Measurements from ENCODE around the gene REEP1. TPM values are rescaled to one million over a fixed set of nuclear protein-coding genes. Genes with fewer than 3 reads are reported as not detected.

Gene REEP1
- total RNA-seq, 3 donors from 2014 or later = 3.8 to 50.3 (median 6.1) TPM

DNA sequence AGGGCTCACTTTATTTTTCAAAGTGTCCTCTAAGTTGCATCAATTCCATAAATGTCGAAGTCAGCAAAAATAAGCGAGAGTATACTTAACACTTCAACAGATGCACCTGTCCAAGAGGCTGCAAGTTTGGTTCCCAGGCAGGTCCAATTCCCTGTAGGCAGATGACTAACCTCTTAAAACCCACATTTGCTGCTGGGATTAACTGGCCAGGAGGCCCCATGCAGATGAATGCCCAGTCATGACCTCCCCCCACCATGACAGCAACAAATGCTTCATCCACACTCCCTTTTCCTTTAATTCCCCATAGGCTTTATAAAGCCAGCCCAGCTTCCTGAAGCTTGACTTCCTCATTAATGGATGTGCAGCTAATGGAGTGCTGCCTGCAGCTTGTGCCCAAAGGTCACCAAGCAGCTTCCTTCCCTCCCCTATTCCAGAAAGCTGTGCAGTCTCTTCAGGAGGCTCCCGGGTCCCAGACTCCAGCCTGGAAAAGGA is 35.7 kb downstream of the REEP1 start:
- DNase-seq (peak in 1 of 3 donors; percentile 34), ATAC-seq (peak; percentile 51)
- Histone ChIP-seq H3K4me1 (ENCODE audit: low read depth) (peaks cover 18% of the 10 kb centered on the region), H3K4me3 (no peak overlapping the region), H3K36me3 (ENCODE audit: low read depth) (no peaks in the 10 kb centered on the region), H3K9me3 (no peaks in the 10 kb centered on the region)
- intact Hi-C loops (cut with DNase I, micrococcal nuclease) = no loop called here
- TF ChIP-seq CTCF (IDR thresholded peaks at IDR 0.05) = no peak

DNA sequence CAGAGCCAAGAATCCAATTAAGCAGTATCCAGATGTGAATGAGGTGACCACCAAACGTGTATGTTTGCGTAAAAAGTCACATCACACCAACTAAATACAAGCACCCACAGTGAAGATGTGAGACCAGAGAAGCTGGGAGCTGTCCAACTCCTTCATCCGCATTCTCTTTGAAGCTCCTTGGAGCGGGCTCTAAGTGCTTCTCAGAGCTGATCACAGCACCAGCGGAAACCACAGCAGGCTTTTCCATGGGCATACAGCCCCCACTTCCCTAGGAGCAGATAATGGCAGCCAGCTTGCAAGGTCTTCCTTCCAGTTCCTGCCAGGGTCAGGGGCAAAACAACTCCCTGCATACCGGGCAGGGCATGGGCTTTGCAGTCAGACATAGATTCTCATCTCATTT is 36.4 kb downstream of the REEP1 start:
- Histone ChIP-seq H3K4me3 (no peak overlapping the region), H3K36me3 (ENCODE audit: low read depth) (no peaks in the 10 kb centered on the region), H3K4me1 (ENCODE audit: low read depth) (peaks cover 18% of the 10 kb centered on the region), H3K9me3 (no peaks in the 10 kb centered on the region)
- DNase-seq (no peak), ATAC-seq (no peak)
- TF ChIP-seq CTCF (IDR thresholded peaks at IDR 0.05) = no peak
- intact Hi-C loops (cut with DNase I, micrococcal nuclease) = no loop called here

DNA sequence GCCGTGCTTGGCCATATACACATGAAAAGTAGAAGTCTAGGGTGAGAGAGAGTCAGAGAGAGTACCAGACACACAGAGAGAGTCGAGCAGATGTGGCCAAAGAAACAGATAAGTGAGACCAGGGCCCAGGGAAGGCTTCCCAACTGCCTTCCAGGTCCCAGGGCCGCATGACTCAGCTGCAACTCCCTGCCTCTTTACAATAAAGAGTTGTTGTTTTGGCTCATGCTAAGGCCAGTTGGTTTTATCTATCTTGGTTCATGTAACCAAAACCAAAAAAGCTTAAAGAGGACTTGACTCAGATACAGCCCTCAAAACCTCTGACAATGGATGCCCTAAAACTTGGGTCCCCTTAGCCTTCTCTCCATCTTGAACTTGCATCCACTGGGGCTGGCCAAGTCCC is 36.9 kb downstream of the REEP1 start:
- H3K36me3 ChIP-seq (ENCODE audit: low read depth) = no peaks in the 10 kb centered on the region
- TF ChIP-seq CTCF (IDR thresholded peaks at IDR 0.05) = no peak
- ATAC-seq = no peak
- no peak for DNase-seq
- intact Hi-C loops (cut with DNase I, micrococcal nuclease) = no loop called here
- peaks cover 17% of the 10 kb centered on the region for H3K4me1 ChIP-seq (ENCODE audit: low read depth)
- H3K9me3 ChIP-seq = no peaks in the 10 kb centered on the region
- no peak overlapping the region for H3K4me3 ChIP-seq

DNA sequence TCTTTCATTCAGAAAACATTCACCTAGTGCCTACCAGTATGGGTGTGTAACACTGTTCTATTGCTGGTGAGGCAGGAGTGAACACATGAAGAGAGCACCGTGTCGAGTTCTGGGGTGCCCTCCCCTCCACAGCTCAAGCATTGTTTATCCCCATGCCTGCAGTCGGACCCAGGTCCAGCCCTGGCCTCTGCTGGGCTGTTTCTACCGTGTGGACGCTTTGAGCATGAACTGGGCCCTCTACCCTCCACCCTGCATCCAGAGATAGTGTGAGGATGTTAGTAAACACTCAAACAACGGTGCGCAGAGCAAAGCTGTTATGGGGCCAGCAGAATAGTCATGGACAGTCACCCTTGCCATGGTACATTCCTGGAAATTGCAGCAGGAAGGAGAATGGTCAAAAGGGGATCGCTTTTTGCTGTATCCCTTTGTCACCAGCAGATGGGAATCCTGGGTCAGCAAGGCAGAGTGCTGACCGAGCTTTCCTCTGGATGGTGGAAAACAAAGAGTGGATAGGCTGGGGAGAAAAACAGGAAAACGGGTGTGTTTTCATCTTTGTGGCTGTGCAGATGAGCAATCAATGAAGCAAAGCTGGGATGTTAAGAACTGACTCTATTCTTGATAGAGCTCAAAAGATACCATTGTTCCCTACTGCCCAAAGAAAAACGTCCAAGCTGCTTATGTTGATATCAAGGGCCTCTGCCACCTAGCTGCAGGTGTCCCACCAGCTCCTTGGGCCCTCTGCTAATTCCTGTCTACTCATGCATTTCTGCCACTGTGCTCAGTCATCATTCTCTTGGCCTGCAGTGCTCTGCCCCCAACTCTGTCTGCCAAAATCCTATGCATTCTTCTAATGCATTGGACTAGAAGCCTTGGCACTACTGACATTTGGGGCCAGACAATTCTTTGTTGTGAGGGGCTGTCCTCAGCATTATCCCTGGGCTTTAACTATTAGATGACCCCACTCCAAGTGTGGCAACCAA is 38.7 kb downstream of the REEP1 start:
- TF ChIP-seq CTCF (IDR thresholded peaks at IDR 0.05) = no peak
- peaks cover 20% of the 10 kb centered on the region for H3K4me1 ChIP-seq (ENCODE audit: low read depth)
- H3K4me3 ChIP-seq = no peak overlapping the region
- DNase-seq = no peak
- no peaks in the 10 kb centered on the region for H3K36me3 ChIP-seq (ENCODE audit: low read depth)
- no peaks in the 10 kb centered on the region for H3K9me3 ChIP-seq
- peak; percentile 30 for ATAC-seq
- intact Hi-C loops (cut with DNase I, micrococcal nuclease) = no loop called here

- intact Hi-C loops (cut with DNase I, micrococcal nuclease) = no loop called here
- no peak for TF ChIP-seq CTCF (IDR thresholded peaks at IDR 0.05)
- Histone ChIP-seq H3K36me3 (ENCODE audit: low read depth) (no peaks in the 10 kb centered on the region), H3K9me3 (no peaks in the 10 kb centered on the region), H3K4me1 (ENCODE audit: low read depth) (peaks cover 23% of the 10 kb centered on the region), H3K4me3 (no peak overlapping the region)
- ATAC-seq (no peak), DNase-seq (peak in 1 of 3 donors; percentile 32)
Measured at GRCh38 chr2:86297382-86298147, 39.9 kb downstream of the REEP1 start.
